ENCODE measurements around the gene NMBR. TPM values are rescaled to one million over a fixed set of nuclear protein-coding genes. Genes with fewer than 3 reads are reported as not detected.

NMBR gene
- total RNA-seq, 1 experiment from 2014 or later = not detected

GRCh38 chr6:142132625-142133024 is 14.3 kb downstream of the NMBR start, which contains the start of gene GJE1:
TSS of gene GJE1 (plus strand) at chr6:142132925. CDS start at chr6:142133159, 234 bp downstream.
- ChIA-PET CTCF (no interaction called here), POLR2A (ENCODE audit: low non-redundant PET) (no interaction called here)
- Histone ChIP-seq H3K9me3 (ENCODE audit: low read depth, low read length, poor library complexity, severe bottlenecking) (peaks cover 10% of the 10 kb centered on the region), H3K27me3 (replicated peaks; ENCODE audit: insufficient read depth, low read depth, low read length, poor library complexity) (no peaks in the 10 kb centered on the region), H3K27ac (ENCODE audit: low read depth, low read length, poor library complexity, severe bottlenecking) (no peak within 1 kb of the TSS), H3K36me3 (ENCODE audit: insufficient read depth, low read length, poor library complexity, severe bottlenecking) (no peaks in the 10 kb centered on the region), H3K4me1 (ENCODE audit: insufficient read depth, low read length, poor library complexity, severe bottlenecking) (no peaks in the 10 kb centered on the region), H3K4me3 (ENCODE audit: low read depth, low read length, poor library complexity, severe bottlenecking) (no peak within 1 kb of the TSS)
- DNase-seq (ENCODE audit: low spot score) = no peak
- BruUV-seq (replicated peaks) = no TSS peak
- TF ChIP-seq, protein P1, sequence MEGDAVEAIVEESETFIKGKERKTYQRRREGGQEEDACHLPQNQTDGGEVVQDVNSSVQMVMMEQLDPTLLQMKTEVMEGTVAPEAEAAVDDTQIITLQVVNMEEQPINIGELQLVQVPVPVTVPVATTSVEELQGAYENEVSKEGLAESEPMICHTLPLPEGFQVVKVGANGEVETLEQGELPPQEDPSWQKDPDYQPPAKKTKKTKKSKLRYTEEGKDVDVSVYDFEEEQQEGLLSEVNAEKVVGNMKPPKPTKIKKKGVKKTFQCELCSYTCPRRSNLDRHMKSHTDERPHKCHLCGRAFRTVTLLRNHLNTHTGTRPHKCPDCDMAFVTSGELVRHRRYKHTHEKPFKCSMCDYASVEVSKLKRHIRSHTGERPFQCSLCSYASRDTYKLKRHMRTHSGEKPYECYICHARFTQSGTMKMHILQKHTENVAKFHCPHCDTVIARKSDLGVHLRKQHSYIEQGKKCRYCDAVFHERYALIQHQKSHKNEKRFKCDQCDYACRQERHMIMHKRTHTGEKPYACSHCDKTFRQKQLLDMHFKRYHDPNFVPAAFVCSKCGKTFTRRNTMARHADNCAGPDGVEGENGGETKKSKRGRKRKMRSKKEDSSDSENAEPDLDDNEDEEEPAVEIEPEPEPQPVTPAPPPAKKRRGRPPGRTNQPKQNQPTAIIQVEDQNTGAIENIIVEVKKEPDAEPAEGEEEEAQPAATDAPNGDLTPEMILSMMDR (conservative IDR thresholded peaks at IDR 0.05; ENCODE audit: low read depth, low read length) = no peak
- TF ChIP-seq EZH2 (IDR thresholded peaks at IDR 0.05; ENCODE audit: borderline replicate concordance, low read depth, low read length, poor library complexity, severe bottlenecking) = no peak
- intact Hi-C loops (cut with micrococcal nuclease; ENCODE audit: unreplicated experiment) = no loop called here

GRCh38 chr6:142130814-142131213 is 16.1 kb downstream of the NMBR start:
- H3K4me1 ChIP-seq (ENCODE audit: insufficient read depth, low read length, poor library complexity, severe bottlenecking) = no peaks in the 10 kb centered on the region
- no peaks in the 10 kb centered on the region for H3K27me3 ChIP-seq (replicated peaks; ENCODE audit: insufficient read depth, low read depth, low read length, poor library complexity)
- DNase-seq (ENCODE audit: low spot score) = no peak
- no peak overlapping the region for H3K4me3 ChIP-seq (ENCODE audit: low read depth, low read length, poor library complexity, severe bottlenecking)
- ChIA-PET CTCF (no interaction called here), POLR2A (ENCODE audit: low non-redundant PET) (no interaction called here)
- no peaks in the 10 kb centered on the region for H3K36me3 ChIP-seq (ENCODE audit: insufficient read depth, low read length, poor library complexity, severe bottlenecking)
- BruUV-seq (replicated peaks) = no TSS peak
- peaks cover 10% of the 10 kb centered on the region for H3K9me3 ChIP-seq (ENCODE audit: low read depth, low read length, poor library complexity, severe bottlenecking)
- TF ChIP-seq EZH2 (IDR thresholded peaks at IDR 0.05; ENCODE audit: borderline replicate concordance, low read depth, low read length, poor library complexity, severe bottlenecking) = no peak
- TF ChIP-seq, protein P1 (conservative IDR thresholded peaks at IDR 0.05; ENCODE audit: low read depth, low read length) = no peak
- no peak overlapping the region for H3K27ac ChIP-seq (ENCODE audit: low read depth, low read length, poor library complexity, severe bottlenecking)
- intact Hi-C loops (cut with micrococcal nuclease; ENCODE audit: unreplicated experiment) = no loop called here

GRCh38 chr6:142121342-142121741 is 25.6 kb downstream of the NMBR start:
- Histone ChIP-seq H3K4me3 (ENCODE audit: low read depth, low read length, poor library complexity, severe bottlenecking) (no peak overlapping the region), H3K27me3 (replicated peaks; ENCODE audit: insufficient read depth, low read depth, low read length, poor library complexity) (no peaks in the 10 kb centered on the region), H3K27ac (ENCODE audit: low read depth, low read length, poor library complexity, severe bottlenecking) (no peak overlapping the region), H3K36me3 (ENCODE audit: insufficient read depth, low read length, poor library complexity, severe bottlenecking) (no peaks in the 10 kb centered on the region), H3K9me3 (ENCODE audit: low read depth, low read length, poor library complexity, severe bottlenecking) (no peaks in the 10 kb centered on the region), H3K4me1 (ENCODE audit: insufficient read depth, low read length, poor library complexity, severe bottlenecking) (peaks cover 8% of the 10 kb centered on the region)
- ChIA-PET CTCF (no interaction called here), POLR2A (ENCODE audit: low non-redundant PET) (no interaction called here)
- TF ChIP-seq, protein P1 (conservative IDR thresholded peaks at IDR 0.05; ENCODE audit: low read depth, low read length) = no peak
- no peak for TF ChIP-seq EZH2 (IDR thresholded peaks at IDR 0.05; ENCODE audit: borderline replicate concordance, low read depth, low read length, poor library complexity, severe bottlenecking)
- intact Hi-C loops (cut with micrococcal nuclease; ENCODE audit: unreplicated experiment) = no loop called here
- no peak for DNase-seq (ENCODE audit: low spot score)
- BruUV-seq (replicated peaks) = no TSS peak
